Stimulated activated CD4-positive, alpha-beta T cell treated with anti-CD3 and anti-CD28 coated beads, Interleukin-12 subunit alpha, Interleukin-12 subunit beta, amount 100 ng/mL, for 24 hours (primary cell): ENCODE measurements around the gene KRTAP29-1.
"Not testable (repeated sequence)": the region's sequence is repeated elsewhere in the genome, so short reads cannot be mapped to it uniquely, and the experiment has no call there.

Source experiments
- DNase-seq, 2 experiments: peaks; one replicate each; pipeline ENCODE4 v3.0.0-alpha.2; 2020; ENCODE audit warnings: low read depth in 2 of 2

The KRTAP29-1 gene, protein sequence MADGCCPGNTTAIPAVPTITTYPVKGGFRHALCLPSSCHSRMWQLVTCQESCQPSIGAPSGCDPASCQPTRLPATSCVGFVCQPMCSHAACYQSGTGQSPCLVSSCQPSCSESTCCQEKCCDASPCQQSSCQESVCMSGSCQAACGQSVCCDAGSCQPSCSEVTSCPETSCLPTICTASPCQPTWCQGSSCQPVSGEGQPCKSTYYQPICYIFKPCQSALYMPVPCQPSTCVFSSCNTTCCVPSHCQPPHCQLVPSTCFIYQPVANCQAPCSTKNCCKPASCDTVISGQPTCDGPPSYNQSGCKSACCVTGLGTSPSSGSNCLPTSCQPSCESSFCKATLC

DNA sequence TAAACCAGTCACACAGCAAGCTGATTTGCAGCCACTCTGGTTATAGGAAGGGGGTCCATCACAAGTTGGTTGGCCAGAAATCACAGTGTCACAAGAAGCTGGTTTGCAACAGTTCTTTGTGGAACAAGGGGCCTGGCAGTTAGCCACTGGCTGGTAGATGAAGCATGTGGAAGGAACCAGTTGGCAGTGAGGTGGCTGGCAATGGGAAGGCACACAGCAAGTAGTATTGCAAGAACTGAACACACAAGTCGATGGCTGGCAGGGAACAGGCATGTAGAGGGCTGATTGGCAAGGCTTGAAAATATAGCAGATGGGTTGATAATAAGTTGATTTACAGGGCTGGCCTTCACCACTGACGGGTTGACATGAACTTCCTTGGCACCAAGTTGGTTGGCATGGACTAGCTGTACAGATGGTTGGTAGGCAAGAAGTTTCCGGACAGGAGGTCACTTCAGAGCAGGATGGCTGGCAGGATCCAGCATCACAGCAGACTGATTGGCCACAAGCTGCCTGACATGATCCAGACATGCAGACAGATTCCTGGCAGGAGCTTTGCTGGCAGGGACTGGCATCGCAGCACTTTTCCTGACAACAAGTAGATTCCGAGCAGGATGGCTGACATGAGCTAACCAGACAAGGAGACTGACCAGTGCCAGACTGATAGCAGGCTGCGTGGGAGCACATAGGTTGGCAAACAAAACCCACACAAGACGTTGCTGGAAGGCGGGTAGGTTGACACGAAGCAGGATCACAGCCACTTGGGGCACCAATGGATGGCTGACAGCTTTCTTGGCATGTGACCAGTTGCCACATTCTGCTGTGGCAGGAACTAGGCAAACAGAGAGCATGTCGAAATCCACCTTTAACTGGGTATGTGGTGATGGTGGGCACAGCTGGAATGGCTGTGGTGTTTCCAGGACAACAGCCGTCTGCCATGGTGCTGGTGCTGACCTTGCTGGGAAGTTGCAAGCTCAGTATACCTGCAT, at the start of gene KRTAP29-1:
Gene KRTAP29-1, minus strand, starts transcription at position 936 of the 986 bp plus-strand sequence. Its CDS starts 0 bp downstream, at position 936.
- DNase-seq, result no peak

DNA sequence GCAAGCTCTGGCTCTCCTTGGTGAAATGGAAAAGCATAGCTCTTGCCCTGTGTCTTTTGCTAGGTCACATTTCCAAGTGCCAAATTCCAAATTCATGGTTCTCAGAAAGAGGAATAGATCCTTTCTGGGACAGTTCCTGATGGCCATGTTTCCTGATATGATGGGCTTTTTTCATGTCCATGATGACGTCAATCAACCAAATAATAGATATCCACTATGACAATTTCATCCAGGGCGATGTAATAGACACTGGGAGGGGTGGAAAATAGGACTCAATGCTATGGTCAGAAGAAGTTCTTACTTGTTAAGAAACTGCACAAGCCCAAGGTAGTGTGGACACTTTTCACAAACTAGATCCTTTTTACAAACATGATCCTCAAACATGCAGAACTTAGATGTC, 48.5 kb upstream of the KRTAP29-1 start:
- no peak for DNase-seq

DNA sequence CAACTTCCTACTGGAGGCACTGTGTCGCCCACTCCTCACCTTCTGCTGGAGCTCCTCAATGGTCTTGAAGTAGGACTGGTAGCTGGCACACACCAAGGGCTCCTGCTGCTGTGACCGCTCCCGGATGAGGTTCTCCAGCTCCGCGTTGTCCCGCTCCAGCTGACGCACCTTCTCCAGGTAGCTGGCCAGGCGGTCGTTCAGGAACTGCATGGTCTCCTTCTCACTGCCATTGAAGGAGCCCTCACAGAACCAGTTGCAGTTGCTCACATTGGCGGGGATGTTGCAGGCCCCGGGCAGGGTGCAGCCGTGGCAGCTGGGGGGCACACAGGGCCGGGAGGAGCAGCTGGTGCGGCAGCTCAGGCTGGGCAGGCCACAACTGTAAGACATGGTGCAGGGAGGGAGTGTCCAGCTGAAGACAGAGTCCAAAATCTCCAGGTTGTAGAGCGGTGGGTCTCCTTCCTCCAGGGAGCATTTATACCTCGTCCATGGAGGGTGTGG, 47.8 kb upstream of the KRTAP29-1 start, which contains the start of gene KRT33A:
Gene KRT33A, minus strand, starts transcription at position 448 of the 498 bp plus-strand sequence. Its CDS starts 61 bp downstream, at position 387.
- DNase-seq, result not testable (repeated sequence)

DNA sequence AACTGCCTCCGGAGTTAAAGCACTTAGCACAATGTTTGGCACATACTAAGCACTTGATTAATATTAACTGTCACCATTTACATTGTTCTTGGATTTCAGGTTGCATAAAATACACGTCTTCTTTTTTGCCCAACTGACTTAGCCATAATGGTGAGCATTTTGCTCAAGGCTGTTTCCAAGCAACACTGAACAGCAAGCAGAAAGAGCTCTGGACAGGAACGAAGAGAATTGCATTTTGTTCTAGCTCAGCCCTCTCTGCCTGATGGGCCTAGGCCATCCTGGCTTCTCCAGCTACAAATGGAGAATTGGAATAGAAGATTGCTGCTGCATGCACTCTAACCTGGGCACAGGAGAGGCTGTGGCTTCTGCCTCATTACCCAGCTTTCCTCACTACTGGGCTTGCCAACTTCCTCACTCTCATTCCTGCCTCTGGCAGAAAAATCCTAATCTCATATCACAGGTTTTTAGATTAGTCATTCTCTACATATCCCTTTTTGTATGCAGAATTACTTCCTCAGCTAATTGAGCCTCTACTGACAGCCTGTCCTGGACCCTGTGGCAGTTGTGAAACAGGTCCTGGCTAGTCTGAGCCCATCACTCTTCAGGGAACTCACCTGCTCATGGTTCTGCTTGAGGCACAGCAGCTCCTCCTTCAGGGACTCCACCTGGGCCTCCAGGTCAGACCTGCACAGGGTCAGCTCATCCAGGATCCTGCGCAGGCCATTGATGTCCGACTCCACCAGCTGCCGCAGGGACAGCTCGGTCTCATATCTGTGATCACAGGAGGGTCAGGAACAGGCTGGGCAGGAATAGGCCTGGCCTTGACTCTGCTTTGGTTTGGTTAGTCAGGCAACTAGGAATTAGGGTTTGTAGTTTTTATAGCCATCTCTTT, 45.5 kb upstream of the KRTAP29-1 start:
- no peak for DNase-seq

DNA sequence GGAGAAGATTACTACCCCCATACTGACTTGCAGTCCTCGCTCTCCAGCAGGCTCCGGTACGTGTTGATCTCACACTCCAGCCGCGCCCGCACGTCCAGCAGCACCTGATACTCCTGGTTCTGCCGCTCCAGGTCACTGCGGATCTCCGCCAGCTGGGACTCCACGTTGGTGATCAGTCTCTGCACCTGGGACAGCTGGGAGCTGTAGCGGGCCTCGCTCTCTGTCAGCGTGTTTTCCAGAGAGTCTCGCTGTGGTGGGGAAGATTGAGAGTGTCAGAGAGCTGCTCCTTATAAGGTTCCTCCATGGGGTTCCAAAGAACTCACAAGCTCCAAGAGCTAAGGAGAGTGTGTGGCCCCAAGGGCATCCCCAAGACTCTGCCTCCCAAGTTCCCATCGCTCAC, 43.8 kb upstream of the KRTAP29-1 start:
- DNase-seq, result not testable (repeated sequence)

DNA sequence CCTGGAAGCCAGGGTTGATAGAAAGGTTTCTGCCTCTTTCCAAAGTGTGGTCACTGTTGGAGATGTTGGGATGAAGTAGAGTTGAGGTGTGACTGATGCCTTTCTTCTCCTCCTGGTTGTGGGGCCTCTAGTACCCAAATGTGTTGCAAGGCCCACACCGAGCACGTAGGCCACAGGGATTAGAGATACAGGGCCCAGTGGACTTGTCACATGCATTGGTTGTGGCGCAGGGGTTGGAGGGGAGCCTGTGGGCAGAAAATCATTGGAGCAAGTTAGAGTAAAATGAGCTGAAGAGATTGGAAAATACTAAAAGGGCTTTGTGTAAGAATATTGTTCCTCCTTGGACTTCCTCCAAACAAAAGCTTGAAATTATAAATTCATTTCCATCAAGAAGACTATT, 43.3 kb upstream of the KRTAP29-1 start:
- no peak for DNase-seq

DNA sequence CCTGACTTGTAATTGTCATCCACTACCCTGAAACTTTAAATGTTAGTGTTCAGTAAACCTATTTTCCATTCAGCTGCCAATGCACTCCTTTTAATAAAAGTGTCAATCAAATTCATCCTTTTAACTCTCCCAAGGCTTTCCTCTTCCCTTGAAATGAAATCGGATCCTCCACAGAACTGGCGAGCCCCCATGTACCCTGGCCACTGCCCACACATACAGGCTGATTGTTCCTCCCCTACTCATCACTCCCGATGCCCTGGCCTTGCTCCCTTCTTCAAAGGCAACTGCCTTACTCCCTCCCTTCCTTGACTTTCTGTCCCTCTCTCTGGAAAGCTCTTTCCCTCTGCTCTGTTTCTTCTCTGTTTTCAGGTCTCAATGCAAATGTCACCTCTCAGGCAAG, 40.4 kb upstream of the KRTAP29-1 start:
- DNase-seq, result no peak

DNA sequence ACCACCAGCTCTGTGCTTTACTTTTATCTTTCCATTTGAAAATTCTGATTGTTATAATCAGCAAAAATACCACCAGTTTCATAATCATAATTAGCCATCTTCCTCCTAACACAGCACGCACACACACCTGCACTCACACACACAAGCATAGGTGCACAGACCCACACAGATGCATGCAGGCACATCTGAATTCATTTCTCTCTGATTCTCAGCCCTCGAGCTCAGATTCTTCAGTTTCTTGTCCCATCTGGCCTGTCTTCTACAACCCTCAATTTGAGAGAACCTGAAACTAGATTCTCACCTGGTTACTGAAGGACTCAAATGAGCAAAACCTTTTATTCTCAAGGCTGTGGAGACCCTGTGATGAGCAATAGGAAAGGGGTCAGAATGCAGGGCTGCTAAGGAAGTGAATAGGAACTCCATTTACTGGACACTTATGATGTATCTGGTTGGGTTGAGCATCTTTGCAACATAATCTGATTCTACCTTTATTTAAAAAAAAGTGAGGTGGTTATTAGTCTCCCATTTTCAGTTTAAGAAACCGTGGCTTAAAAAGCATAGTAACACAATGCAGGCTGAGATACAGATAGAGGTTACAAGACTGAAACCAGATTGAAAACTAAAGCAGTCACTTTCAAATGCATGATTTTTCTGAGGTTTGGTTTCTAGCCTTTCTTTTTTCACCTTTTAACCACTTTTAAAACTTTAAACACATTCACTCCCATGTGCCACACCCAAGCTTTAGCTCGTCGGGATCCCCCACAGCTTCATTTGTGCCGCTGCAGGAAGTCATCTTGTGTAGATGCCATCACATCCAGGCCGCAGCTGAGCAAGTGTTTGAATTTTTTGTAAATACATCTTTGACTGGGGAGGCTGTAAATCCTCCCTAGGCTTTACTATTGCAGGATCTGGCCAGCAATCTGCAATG, 38.5 kb upstream of the KRTAP29-1 start:
- peak in 1 of 2 experiments; percentile 30 for DNase-seq

DNA sequence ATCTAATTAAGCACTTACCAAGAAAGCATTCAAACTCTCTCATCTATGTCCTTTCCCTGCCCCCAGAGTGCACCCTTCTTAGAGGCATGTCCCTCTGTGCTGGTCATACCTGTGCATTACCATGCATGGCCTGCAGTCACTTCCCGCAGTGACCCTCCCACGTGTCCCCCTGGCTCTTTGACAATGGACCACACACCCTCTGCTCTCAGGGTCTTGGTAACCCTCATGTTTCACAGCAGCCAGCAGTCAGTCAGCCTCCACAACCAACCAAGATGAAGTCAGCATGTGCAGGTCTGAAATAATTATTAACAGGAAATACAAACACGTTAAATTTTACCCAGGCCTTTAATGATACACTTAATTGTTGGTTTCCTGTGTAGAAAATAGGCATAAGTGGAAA, 37.8 kb upstream of the KRTAP29-1 start:
- DNase-seq, result no peak

DNA sequence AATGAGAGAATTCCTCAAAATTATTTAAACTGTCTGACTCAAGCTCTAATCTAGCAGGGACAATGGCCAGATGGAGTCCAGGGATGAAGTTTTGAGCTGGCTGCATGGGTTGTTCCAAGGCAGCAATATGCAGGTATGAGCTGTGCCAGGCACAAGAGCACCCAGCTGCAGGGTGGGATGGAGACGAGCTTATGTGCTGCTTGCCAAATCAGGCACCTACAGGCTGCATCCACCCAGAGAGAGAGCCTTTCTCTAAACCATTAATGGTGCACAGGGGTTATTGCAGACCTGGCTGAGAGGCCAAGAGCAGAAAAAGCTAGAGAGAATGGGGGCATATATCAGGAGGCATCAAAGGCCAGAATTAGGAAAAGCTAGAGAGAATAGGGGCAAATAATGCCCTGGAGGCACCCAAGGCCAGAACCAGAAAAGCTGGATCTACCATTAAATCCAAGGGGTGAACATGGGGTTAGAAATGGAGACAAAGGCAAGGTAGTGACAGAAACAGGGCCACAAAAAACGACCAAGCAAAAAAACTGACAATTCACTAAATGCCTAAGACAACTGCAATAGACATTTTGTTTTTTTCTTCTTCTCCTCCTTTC, 37.0 kb upstream of the KRTAP29-1 start:
- DNase-seq, result no peak

DNA sequence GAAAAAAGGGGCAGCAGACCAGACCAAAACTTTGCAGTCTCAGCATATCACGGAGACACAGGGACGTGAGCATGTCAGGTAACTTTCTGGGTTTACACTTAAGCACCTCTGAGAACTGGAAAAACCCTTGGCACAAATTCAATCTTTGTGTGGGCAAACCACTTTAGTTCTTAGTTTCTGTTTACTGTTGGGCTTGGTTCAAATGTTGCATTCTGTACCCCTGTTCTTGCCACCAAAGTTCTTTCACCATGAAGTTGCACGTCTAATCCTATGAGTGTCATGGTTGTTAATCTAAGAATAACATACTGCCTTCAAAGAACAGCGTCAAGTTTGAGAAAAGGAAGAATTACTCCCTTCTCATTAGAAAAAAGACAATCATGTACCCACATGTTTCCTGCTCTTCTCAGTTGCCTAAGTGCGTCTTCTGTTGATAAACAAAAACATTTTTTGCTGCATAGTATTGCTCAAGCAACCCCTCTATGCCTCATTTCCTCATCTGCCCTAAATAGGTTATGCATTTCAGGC, 36.4 kb upstream of the KRTAP29-1 start:
- DNase-seq, result no peak

DNA sequence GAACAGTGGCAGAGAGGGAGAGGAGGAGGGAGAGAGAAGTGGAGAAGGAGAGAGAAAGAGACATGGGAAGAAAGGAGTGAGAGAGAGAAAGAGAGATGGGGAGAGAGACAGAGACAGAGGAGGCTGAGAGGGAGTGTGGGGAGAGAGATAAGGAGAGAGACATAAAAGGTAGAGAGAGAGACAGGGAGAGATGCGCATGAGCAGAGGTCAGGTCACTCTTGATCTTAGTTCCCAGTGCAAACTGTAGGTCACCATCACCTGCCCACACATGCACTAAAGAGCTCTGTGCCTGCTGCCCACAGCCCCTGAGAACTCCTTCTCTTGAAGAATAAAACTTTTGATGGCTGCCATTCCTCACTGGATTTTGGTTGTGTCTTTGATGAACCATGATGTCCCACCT, 33.1 kb upstream of the KRTAP29-1 start:
- DNase-seq, result no peak

DNA sequence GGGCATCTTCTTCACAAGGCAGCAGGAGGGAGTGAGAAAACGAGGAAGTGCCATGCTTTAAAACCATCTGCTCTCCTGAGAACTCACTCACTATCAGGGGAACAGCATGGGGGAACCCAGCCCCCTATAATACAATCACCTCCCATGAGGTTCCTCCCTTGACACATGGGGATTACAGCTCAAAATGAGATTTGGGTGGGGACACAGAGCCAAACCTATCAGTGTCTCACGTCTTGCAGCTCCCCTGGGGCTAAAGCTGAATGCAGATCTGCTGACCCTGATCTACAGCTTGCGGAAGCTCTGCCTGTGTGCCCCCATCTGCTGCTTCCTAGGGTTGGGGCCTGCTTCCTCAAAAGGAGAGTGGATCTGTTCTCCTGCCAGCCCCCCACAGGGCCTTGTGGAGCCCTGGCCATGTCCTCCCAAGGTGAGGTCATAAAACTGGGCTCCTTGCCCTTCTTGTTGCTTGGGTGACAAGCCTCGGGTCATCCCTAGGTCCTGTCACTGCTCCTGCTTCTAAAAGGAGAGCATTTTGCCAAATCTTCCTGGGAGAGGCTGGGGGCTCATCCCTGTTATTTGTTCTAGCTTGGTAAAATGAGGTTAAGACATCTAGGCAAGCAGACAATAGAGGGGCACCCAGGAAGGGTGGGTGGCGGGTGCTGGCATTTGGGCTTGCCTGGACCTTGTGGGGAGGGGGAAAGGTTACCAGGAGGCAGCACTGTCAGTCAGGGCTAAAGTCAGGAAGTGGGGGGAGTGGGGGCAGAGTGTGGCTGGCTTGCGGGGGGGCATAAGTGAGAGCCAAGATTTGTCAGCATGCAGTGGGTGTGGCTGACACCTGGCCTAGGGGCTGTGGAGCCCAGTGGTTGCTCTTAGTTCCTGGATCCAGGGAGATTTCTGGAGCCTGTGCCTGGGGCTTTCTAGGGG, 32.0 kb upstream of the KRTAP29-1 start:
- DNase-seq, result no peak

DNA sequence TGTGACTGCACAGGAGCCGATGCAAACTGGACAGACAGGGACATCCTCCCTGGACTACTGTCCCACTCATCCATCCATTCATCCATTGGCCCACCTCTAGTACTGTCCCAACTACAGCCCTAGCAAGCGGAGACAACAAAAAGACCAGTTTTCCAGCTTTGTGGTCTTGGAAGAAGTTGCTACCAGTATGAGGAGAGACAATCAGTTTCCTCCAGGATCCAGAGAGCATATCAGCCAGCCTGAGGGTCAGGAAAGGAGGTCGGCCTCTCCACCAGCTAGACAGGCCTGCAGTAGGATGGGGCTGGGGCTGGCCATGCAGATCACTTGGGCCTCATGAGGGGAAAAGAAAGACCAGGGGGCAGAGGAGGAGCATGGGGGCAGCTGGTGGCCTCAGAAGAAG, 31.2 kb upstream of the KRTAP29-1 start:
- no peak for DNase-seq

DNA sequence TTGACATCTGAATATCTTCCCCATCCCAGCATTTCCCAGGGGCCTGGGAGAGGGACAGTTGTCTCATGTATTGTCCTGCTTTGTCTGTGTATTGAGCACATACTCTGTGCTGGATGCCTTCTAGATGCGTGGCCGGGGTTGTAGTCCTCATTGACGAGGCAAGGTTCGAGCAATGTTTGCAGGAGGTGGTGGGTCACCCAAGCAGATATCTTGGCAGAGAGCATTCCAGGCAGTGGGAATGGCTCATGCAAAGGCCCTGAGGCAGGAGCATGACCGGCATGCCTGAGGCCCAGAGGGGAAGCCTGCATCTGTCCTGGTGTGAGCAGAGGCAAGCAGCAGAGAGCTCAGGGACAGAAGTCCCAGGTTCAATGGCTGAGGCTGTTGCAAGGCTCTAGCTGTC, 30.4 kb upstream of the KRTAP29-1 start:
- DNase-seq, result no peak

DNA sequence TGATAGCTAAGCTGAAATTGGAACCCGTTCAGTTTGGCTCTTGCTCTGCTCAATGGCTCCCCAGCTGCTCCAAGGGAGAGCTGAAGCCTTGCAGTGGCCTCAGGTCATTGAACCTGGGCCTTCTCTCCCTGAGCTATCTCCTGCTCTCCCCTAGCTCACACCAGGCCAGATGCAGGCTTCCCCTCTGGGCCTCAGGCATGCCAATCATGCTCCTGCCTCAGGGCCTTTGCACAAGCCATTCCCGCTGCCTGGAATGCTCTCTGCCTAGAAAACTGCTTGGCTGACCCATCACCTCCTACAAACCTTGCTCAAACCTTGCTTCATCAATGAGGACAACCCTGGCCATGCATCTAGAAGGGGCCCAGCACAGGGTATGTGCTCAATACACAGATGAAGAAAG, 29.6 kb upstream of the KRTAP29-1 start:
- no peak for DNase-seq

DNA sequence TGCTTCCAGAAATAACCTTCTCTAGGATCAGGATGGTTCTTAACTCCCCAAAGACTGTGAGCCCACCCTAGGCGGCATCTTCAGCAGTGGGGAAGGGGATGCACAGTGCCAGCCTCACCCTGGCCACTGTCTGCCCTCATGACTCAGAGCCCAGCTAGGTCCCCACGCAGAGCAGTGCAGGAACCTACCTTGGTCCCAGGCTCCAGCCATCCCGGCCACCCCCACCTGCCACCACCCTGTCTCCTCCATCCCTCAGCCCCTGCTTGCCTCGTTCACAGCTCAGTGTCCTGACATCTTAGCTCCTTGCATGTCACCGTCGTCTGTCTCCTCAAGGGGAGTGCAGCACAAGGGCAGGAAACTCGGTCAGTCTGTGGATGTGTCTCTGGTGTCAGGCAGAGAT, 29.0 kb upstream of the KRTAP29-1 start:
- no peak for DNase-seq

DNA sequence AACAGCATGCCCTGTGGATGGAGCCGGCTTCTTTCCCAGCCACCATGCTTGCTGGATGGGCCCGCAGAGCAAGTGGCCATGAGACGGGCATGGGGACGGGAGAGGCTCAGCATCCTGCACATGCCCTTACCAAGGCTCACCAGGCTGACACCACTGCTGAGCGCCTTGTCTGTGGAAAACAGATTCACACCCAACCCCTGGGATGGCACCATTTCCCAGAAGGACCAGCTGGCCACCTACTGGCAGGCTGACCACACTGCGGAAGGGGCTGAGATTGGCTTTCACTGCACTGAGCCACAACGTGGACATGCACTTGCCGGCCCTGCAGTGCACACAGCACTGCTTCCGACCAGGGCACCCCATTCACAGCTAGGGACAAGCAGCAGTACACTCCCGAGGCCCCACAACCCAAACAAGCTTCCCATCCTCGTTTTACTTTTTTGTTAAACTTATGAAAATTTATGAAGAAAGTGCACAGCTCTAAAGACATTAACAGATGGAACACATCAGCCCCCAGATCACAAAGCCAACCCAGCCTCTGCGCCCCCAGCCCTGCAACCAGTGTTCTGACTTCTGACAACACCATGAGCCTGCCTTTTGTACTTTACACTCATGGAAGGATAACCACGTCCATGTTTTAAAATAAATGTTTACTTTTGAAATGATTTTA, 26.8 kb upstream of the KRTAP29-1 start:
- no peak for DNase-seq
